ENCODE data around the gene FBF1.

FBF1 gene

GRCh38 chr17:75917141-75917916 is 23.5 kb downstream of the FBF1 start:
- DNase-seq (ENCODE audit: extremely low spot score) = no peak
- ChIA-PET CTCF (interaction anchor here (1.2 kb wide), 1 partner anchor 12 kb away, joined by 3 read pairs; no protein-coding TSS in a partner anchor), POLR2A (interaction anchor here (1.2 to 2.2 kb wide), 4 partner anchors 10 to 23 kb away, joined by 4 to 9 read pairs (median 6); partner anchors contain the start of genes FBF1 and MRPL38)
- TF ChIP-seq HDGF (IDR thresholded peaks at IDR 0.05; ENCODE audit: borderline replicate concordance) (no peak), TARDBP (IDR thresholded peaks at IDR 0.05) (no peak), SP1 (IDR thresholded peaks at IDR 0.05) (no peak), L3MBTL2 (conservative IDR thresholded peaks at IDR 0.05) (no peak), CTBP1 (IDR thresholded peaks at IDR 0.05; ENCODE audit: borderline replicate concordance) (no peak), ARNT (IDR thresholded peaks at IDR 0.05) (no peak), BHLHE40 (IDR thresholded peaks at IDR 0.05; ENCODE audit: borderline replicate concordance) (no peak), NFRKB (IDR thresholded peaks at IDR 0.05) (no peak), FOXA1 (IDR thresholded peaks at IDR 0.05) (no peak), SUZ12 (IDR thresholded peaks at IDR 0.05) (no peak), ZNF384 (IDR thresholded peaks at IDR 0.05) (no peak), FOXK2 (IDR thresholded peaks at IDR 0.05) (no peak), LEF1 (IDR thresholded peaks at IDR 0.05; ENCODE audit: borderline replicate concordance) (no peak), ELF4 (IDR thresholded peaks at IDR 0.05) (no peak), PKNOX1 (IDR thresholded peaks at IDR 0.05) (no peak), FOXM1 (IDR thresholded peaks at IDR 0.05; ENCODE audit: borderline replicate concordance) (no peak)

- CTCF ChIA-PET = interaction anchor here (0.6 to 1.1 kb wide), 2 partner anchors 12 to 993 kb away, joined by 3 read pairs; no protein-coding TSS in a partner anchor
- DNase-seq (ENCODE audit: extremely low spot score) = no peak
- POLR2A ChIA-PET = interaction anchor here (0.7 to 2.2 kb wide), 4 partner anchors 10 to 26 kb away, joined by 3 to 9 read pairs (median 4); partner anchors contain the start of genes FBF1 and MRPL38
- TF ChIP-seq TARDBP (IDR thresholded peaks at IDR 0.05) (no peak), NFRKB (IDR thresholded peaks at IDR 0.05) (no peak), BHLHE40 (IDR thresholded peaks at IDR 0.05; ENCODE audit: borderline replicate concordance) (no peak), FOXK2 (IDR thresholded peaks at IDR 0.05) (no peak), ARNT (IDR thresholded peaks at IDR 0.05) (no peak), HDGF (IDR thresholded peaks at IDR 0.05; ENCODE audit: borderline replicate concordance) (no peak), ELF4 (IDR thresholded peaks at IDR 0.05) (no peak), ZNF384 (IDR thresholded peaks at IDR 0.05) (no peak), SP1 (IDR thresholded peaks at IDR 0.05) (no peak), FOXM1 (IDR thresholded peaks at IDR 0.05; ENCODE audit: borderline replicate concordance) (no peak), LEF1 (IDR thresholded peaks at IDR 0.05; ENCODE audit: borderline replicate concordance) (no peak), L3MBTL2 (conservative IDR thresholded peaks at IDR 0.05) (no peak), PKNOX1 (IDR thresholded peaks at IDR 0.05) (no peak), FOXA1 (IDR thresholded peaks at IDR 0.05) (no peak), CTBP1 (IDR thresholded peaks at IDR 0.05; ENCODE audit: borderline replicate concordance) (no peak), SUZ12 (IDR thresholded peaks at IDR 0.05) (no peak)
Measured at GRCh38 chr17:75915268-75915667, 25.6 kb downstream of the FBF1 start.

- ChIA-PET CTCF (interaction anchor here (0.6 to 1.1 kb wide), 2 partner anchors 13 to 992 kb away, joined by 3 read pairs; no protein-coding TSS in a partner anchor), POLR2A (interaction anchor here (0.7 to 2.2 kb wide), 3 partner anchors 10 to 26 kb away, joined by 3 to 9 read pairs (median 5); partner anchors contain the start of genes FBF1 and MRPL38)
- no peak for TF ChIP-seq FOXA1 (IDR thresholded peaks at IDR 0.05)
- TF ChIP-seq PKNOX1 (IDR thresholded peaks at IDR 0.05) = no peak
- TF ChIP-seq SUZ12 (IDR thresholded peaks at IDR 0.05) = no peak
- no peak for TF ChIP-seq FOXM1 (IDR thresholded peaks at IDR 0.05; ENCODE audit: borderline replicate concordance)
- no peak for TF ChIP-seq ELF4 (IDR thresholded peaks at IDR 0.05)
- TF ChIP-seq FOXK2 (IDR thresholded peaks at IDR 0.05) = no peak
- no peak for TF ChIP-seq ZNF384 (IDR thresholded peaks at IDR 0.05)
- TF ChIP-seq ARNT (IDR thresholded peaks at IDR 0.05) = no peak
- TF ChIP-seq CTBP1 (IDR thresholded peaks at IDR 0.05; ENCODE audit: borderline replicate concordance) = no peak
- TF ChIP-seq BHLHE40 (IDR thresholded peaks at IDR 0.05; ENCODE audit: borderline replicate concordance) = no peak
- no peak for TF ChIP-seq TARDBP (IDR thresholded peaks at IDR 0.05)
- no peak for TF ChIP-seq L3MBTL2 (conservative IDR thresholded peaks at IDR 0.05)
- no peak for TF ChIP-seq HDGF (IDR thresholded peaks at IDR 0.05; ENCODE audit: borderline replicate concordance)
- TF ChIP-seq LEF1 (IDR thresholded peaks at IDR 0.05; ENCODE audit: borderline replicate concordance) = no peak
- no peak for TF ChIP-seq NFRKB (IDR thresholded peaks at IDR 0.05)
- TF ChIP-seq SP1 (IDR thresholded peaks at IDR 0.05) = no peak
- no peak for DNase-seq (ENCODE audit: extremely low spot score)
Measured at GRCh38 chr17:75914643-75915267, 26.1 kb downstream of the FBF1 start.

GRCh38 chr17:75913537-75914210 is 27.2 kb downstream of the FBF1 start:
- POLR2A ChIA-PET = interaction anchor here (1.1 kb wide), 1 partner anchor 12 kb away, joined by 3 read pairs; no protein-coding TSS in a partner anchor
- no peak for DNase-seq (ENCODE audit: extremely low spot score)
- no peak for TF ChIP-seq NFRKB (IDR thresholded peaks at IDR 0.05)
- no peak for TF ChIP-seq SP1 (IDR thresholded peaks at IDR 0.05)
- no peak for TF ChIP-seq ZNF384 (IDR thresholded peaks at IDR 0.05)
- TF ChIP-seq HDGF (IDR thresholded peaks at IDR 0.05; ENCODE audit: borderline replicate concordance) = no peak
- no peak for TF ChIP-seq FOXM1 (IDR thresholded peaks at IDR 0.05; ENCODE audit: borderline replicate concordance)
- TF ChIP-seq CTBP1 (IDR thresholded peaks at IDR 0.05; ENCODE audit: borderline replicate concordance) = no peak
- no peak for TF ChIP-seq SUZ12 (IDR thresholded peaks at IDR 0.05)
- TF ChIP-seq PKNOX1 (IDR thresholded peaks at IDR 0.05) = no peak
- no peak for TF ChIP-seq LEF1 (IDR thresholded peaks at IDR 0.05; ENCODE audit: borderline replicate concordance)
- no peak for TF ChIP-seq TARDBP (IDR thresholded peaks at IDR 0.05)
- TF ChIP-seq L3MBTL2 (conservative IDR thresholded peaks at IDR 0.05) = no peak
- TF ChIP-seq BHLHE40 (IDR thresholded peaks at IDR 0.05; ENCODE audit: borderline replicate concordance) = no peak
- no peak for TF ChIP-seq FOXA1 (IDR thresholded peaks at IDR 0.05)
- TF ChIP-seq ARNT (IDR thresholded peaks at IDR 0.05) = no peak
- no peak for TF ChIP-seq ELF4 (IDR thresholded peaks at IDR 0.05)
- no peak for TF ChIP-seq FOXK2 (IDR thresholded peaks at IDR 0.05)
- CTCF ChIA-PET = no interaction called here

Measured in HEK293T (cell line).